Tibial nerve (tissue), 3 donors: ENCODE measurements around the gene SMIM28.

Experiments used
- CTCF ChIP-seq, 5 experiments: fragments of 200-600 bp in 3 of 5; fragments of 450-650 bp in 2 of 5; sonication (generic) in 3 of 5; IDR thresholded peaks; one replicate each; pipeline ENCODE4 v1.5.1; 2016 to 2019; ENCODE audit warnings: antibody characterized with exemption in 5 of 5, mild to moderate bottlenecking in 3 of 5, moderate library complexity in 2 of 5
- POLR2A ChIP-seq, 2 donors: fragments of 450-650 bp; IDR thresholded peaks; one replicate each; pipeline ENCODE4 v1.6.1; 2017; ENCODE audit warnings: antibody characterized with exemption in 2 of 2, mild to moderate bottlenecking in 2 of 2, moderate library complexity in 2 of 2

DNA sequence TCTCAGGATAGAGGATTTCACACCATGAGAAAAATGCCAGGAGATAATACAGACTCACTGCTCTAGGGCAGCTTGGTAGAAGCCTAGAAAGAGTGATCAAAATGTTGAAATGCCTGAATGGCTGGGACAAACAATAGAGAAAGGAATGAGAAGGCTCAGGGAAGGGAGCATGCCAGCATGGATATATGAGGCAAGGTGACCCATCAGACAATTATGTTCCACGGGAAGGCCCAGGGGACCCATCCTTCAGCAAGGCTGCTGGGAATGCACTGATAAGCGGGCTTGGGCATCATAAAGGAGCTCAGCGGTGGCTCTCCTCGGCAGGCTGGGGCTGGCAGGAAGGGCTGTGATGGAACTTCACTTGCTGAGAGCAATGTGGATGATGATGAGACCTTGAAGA, 38.5 kb downstream of the SMIM28 start:
- no peak for TF ChIP-seq CTCF (IDR thresholded peaks at IDR 0.05)
- TF ChIP-seq POLR2A (IDR thresholded peaks at IDR 0.05): no peak
